OCI-LY3 (cell line): ENCODE results near the gene TESMIN.

ENCODE experiments used
- EZH2phosphoT487 ChIP-seq: fragments of 200-600 bp; shearing (Covaris generic); IDR thresholded peaks from 2 replicates; pipeline ENCODE4 v1.6.1; 2018; ENCODE audit warnings: antibody characterized with exemption, mixed run types, low read depth
- TF ChIP-seq, protein P1 (sequence below): fragments of 200-600, 300-600 bp; sonication (generic); IDR thresholded peaks from 2 replicates; pipeline ENCODE4 v1.5.1; 2014; ENCODE audit warnings: antibody characterized with exemption, low read length, low read depth

DNA sequence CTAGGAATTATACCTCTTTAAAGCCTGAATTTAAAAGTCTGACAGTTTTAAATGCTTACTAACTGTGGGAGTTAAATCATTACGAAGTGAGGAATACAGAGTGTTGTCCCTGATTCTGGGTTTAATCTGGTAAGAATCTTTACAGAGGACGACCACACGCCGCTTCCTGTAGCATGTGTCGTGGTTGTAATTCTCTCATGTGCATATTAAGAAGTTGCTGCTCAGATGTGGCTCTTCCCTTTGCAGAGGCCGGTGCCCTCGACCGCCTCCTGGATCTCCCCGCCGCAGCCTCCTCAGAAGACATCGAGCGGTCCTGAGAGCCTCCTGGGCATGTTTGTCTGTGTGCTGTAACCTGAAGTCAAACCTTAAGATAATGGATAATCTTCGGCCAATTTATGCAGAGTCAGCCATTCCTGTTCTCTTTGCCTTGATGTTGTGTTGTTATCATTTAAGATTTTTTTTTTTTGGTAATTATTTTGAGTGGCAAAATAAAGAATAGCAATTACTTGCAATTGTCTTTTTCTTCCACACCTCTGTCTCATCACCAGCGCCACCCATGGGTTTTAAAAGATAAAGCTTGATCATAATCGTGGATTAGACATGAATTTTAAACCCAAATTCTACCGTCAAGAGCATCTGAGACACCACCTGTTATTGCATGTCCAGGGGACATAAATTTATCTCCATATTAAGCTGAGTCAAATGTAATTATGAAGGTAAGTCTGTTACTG, 60.5 kb downstream of the TESMIN start:
- TF ChIP-seq, protein P1, sequence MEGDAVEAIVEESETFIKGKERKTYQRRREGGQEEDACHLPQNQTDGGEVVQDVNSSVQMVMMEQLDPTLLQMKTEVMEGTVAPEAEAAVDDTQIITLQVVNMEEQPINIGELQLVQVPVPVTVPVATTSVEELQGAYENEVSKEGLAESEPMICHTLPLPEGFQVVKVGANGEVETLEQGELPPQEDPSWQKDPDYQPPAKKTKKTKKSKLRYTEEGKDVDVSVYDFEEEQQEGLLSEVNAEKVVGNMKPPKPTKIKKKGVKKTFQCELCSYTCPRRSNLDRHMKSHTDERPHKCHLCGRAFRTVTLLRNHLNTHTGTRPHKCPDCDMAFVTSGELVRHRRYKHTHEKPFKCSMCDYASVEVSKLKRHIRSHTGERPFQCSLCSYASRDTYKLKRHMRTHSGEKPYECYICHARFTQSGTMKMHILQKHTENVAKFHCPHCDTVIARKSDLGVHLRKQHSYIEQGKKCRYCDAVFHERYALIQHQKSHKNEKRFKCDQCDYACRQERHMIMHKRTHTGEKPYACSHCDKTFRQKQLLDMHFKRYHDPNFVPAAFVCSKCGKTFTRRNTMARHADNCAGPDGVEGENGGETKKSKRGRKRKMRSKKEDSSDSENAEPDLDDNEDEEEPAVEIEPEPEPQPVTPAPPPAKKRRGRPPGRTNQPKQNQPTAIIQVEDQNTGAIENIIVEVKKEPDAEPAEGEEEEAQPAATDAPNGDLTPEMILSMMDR: peak; percentile 39
- no peak for TF ChIP-seq EZH2phosphoT487
